Aorta (tissue), 5 donors: ENCODE results near the gene ZNF175. TPM values are rescaled to one million over a fixed set of nuclear protein-coding genes. Genes with fewer than 3 reads are reported as not detected.
A peak's percentile ranks its signal among the peaks of the same experiment; 100 is the strongest.

Experiments used
- ATAC-seq: fragments of 200-7000 bp; cut with Tn5 transposase; one replicate; pipeline ENCODE4 v1.9.1; 2022; ENCODE audit warnings: moderate library complexity; ENCODE audit not compliant: low FRiP score
- DNase-seq, 2 donors: peaks; one replicate each; pipeline ENCODE4 v3.0.0-alpha.2; 2020
- H3K27ac ChIP-seq, 2 donors: one replicate each; pipeline ENCODE4 v1.5.1; 2013; ENCODE audit warnings: low read length in 2 of 2, mild to moderate bottlenecking in 2 of 2, moderate library complexity in 2 of 2, control low read depth in 1 of 2, inconsistent platforms in 1 of 2, low read depth in 1 of 2
- H3K27me3 ChIP-seq, 2 donors: one replicate each; pipeline ENCODE4 v1.6.1; 2013; ENCODE audit warnings: control low read depth in 1 of 2, low read length in 1 of 2, mild to moderate bottlenecking in 1 of 2, moderate library complexity in 1 of 2; ENCODE audit not compliant: insufficient read depth in 2 of 2, control insufficient read depth in 1 of 2
- H3K36me3 ChIP-seq, 2 donors: one replicate each; pipeline ENCODE4 v1.6.1; 2013; ENCODE audit warnings: control low read depth in 1 of 2, low read length in 1 of 2, mild to moderate bottlenecking in 1 of 2; ENCODE audit not compliant: insufficient read depth in 2 of 2, control insufficient read depth in 1 of 2
- H3K4me1 ChIP-seq, 2 donors: one replicate each; pipeline ENCODE4 v1.6.1; 2013; ENCODE audit warnings: low read length in 2 of 2, control low read depth in 1 of 2, mild to moderate bottlenecking in 1 of 2, moderate library complexity in 1 of 2; ENCODE audit not compliant: insufficient read depth in 2 of 2, control insufficient read depth in 1 of 2
- H3K4me3 ChIP-seq, 2 donors: one replicate each; pipeline ENCODE4 v1.5.1; 2013; ENCODE audit warnings: low read length in 2 of 2, control low read depth in 1 of 2, mild to moderate bottlenecking in 1 of 2
- H3K9me3 ChIP-seq: one replicate; pipeline ENCODE4 v1.6.1; 2013; ENCODE audit warnings: mild to moderate bottlenecking, low read length; ENCODE audit not compliant: control insufficient read depth
- WGBS, 2 donors: extraction: QIAGEN DNeasy Blood & Tissue Kit; methylation state at CpG; one replicate each; pipeline ENCODE4 v1.1.7; 2013; 5-methylcytosine and 5-hydroxymethylcytosine counted together
- intact Hi-C, 2 donors: fragments of 100-400 bp; cut with DNase I; formaldehyde crosslinking; loops; one replicate each; pipeline versions ENCODE4 v1.14.2 to v1.15.0; 2022
- polyA plus RNA-seq, 2 donors: library from polyadenylated mRNA; stranded (reverse); fragments of 200-250 nt; gene quantifications; one replicate each; pipeline ENCODE4 v1.2.3, GENCODE V29; 2013
- total RNA-seq, 2 donors: library from RNA; stranded (reverse); fragmentation: NEBNext Ultra II Directional; extraction: Animal tissue kit (Norgen Biotek cat#: 25700); gene quantifications; one replicate each; pipeline ENCODE4 v1.2.1, GENCODE V29; 2021
- donor health status: healthy with polysubstance abuse.
- donor health status: Bipolar disorder and iron deficiency.
- donor health status: DM: no; HTN: no; CAD: no.
- donor health status: DM: no; HTN: no; CAD: no.
- donor health status: DM: yes; HTN: yes; CAD: no.

Gene ZNF175
- total and polyA plus RNA-seq, 4 donors, result 1.8 to 16.6 (median 9.1) TPM

- intact Hi-C loops, result loop anchor here (2.0 to 10.0 kb wide), 2 partner anchors 21 to 199 kb away; partner anchors contain the start of gene C19orf84 (in 1 of the 2)
- no peak for ATAC-seq
- 28 to 36% methylated on average over 10 of the region's 10 CpGs for WGBS, 2 donors
- H3K27me3 ChIP-seq, result no peaks in the 10 kb centered on the region
- H3K9me3 ChIP-seq, result no peaks in the 10 kb centered on the region
- H3K4me1 ChIP-seq, result peaks cover 0 to 4% of the 10 kb centered on the region in 2 donors
- H3K36me3 ChIP-seq, result no peaks in the 10 kb centered on the region
- DNase-seq, result no peak
- H3K27ac ChIP-seq, result no peak overlapping the region
- H3K4me3 ChIP-seq, result peak overlapping the region; percentile 21 to 34
Measured at GRCh38 chr19:51593138-51593890, 22.2 kb downstream of the ZNF175 start.

GRCh38 chr19:51593969-51594773 lies 23.1 kb downstream of the ZNF175 start:
- Histone ChIP-seq H3K27me3 (no peaks in the 10 kb centered on the region), H3K9me3 (no peaks in the 10 kb centered on the region), H3K4me1 (peaks cover 0 to 4% of the 10 kb centered on the region in 2 donors), H3K27ac (no peak overlapping the region), H3K4me3 (peak overlapping the region; percentile 21 to 35), H3K36me3 (no peaks in the 10 kb centered on the region)
- WGBS, 2 donors, result 0% methylated on average over 61 of the region's 61 CpGs
- DNase-seq (peak; percentile 99 to 100), ATAC-seq (peak; percentile 99)
- intact Hi-C loops, result loop anchor here (1.0 to 10.0 kb wide), 3 partner anchors 21 to 486 kb away; partner anchors contain the start of genes C19orf84 (in 1 of the 2) and CTU1 (in 1 of the 2)

DNA sequence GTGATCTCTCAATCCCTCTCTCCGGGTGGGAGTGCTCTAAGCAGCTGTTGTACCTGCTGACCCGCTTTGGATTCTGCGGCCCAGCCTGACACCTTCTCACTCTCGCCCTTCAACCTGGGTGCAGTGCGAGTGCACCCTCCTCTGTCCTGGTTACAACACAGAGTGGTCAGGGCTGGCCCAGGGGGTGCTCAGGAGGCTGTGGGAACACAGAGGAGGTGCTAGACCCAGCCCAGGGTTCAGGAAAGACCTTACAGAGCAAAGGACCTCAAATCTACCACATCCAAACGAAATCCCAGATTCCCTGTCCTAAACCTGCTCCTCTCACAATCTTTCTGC lies 23.7 kb downstream of the ZNF175 start:
- ATAC-seq, result peak; percentile 30
- Histone ChIP-seq H3K9me3 (no peaks in the 10 kb centered on the region), H3K36me3 (no peaks in the 10 kb centered on the region), H3K27me3 (no peaks in the 10 kb centered on the region), H3K27ac (no peak overlapping the region), H3K4me1 (peaks cover 0 to 4% of the 10 kb centered on the region in 2 donors), H3K4me3 (peak overlapping the region; percentile 2 to 35)
- WGBS, 2 donors, result 20 to 28% methylated on average over 6 of the region's 6 CpGs
- DNase-seq, result no peak
- intact Hi-C loops, result loop anchor here (1.0 to 10.0 kb wide), 3 partner anchors 200 to 487 kb away; partner anchors contain the start of genes CTU1 (in 2 of the 2) and C19orf84 (in 1 of the 2)

DNA sequence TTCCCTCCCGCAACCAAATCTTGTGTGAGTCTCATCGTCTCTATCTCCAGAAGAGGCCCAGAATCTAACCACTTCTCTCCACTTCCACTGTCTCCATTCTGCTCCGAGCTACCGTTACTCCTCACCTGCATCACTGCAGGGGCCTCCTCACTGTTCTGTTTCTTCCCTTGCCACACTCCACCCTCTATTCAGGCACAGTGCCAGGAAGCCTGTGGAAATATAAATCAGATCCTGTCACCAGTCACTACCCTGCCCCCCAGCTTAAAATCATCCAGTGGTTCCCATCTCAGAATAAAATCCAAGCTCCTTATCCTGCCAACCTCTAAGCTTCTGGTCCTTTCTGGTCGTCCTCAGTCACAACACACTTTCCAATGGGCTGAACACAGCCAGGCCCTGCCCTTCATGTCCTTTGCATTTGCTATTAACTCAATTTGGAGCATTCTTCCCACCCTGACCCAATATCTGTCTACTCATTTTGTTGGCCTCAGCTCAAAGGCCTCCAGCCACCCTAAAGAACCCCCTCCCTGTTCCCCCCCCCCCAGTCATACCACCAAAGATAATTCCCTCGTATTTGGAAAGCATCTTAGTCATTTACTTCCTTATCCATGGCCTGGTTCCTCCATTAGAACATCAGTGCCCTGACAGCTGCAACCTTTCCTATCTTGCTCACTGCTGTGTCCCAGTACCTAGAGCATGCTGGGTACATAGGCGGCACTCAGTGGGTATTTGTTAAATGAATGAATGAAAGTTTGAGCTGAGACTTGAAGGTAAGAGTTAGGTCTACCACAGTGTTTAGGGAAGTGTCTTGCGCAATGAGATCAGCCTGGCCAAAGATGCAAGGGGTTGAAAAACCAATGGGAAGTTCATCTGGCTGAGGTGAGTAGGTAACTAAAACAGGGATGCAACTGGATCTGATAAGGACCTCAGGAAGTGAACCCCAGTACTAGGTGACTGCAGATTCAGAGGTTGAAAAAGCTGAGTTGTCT lies 24.4 kb downstream of the ZNF175 start:
- WGBS, 2 donors, result 90 to 91% methylated on average over 8 of the region's 8 CpGs
- no peak for DNase-seq
- Histone ChIP-seq H3K4me1 (peaks cover 0 to 4% of the 10 kb centered on the region in 2 donors), H3K4me3 (no peak overlapping the region), H3K9me3 (no peaks in the 10 kb centered on the region), H3K27ac (no peak overlapping the region), H3K36me3 (no peaks in the 10 kb centered on the region), H3K27me3 (no peaks in the 10 kb centered on the region)
- ATAC-seq, result no peak
- intact Hi-C loops, result loop anchor here in 1 of 2 donors (5.0 to 10.0 kb wide), 2 partner anchors 201 to 488 kb away; partner anchors contain the start of genes C19orf84 and CTU1

DNA sequence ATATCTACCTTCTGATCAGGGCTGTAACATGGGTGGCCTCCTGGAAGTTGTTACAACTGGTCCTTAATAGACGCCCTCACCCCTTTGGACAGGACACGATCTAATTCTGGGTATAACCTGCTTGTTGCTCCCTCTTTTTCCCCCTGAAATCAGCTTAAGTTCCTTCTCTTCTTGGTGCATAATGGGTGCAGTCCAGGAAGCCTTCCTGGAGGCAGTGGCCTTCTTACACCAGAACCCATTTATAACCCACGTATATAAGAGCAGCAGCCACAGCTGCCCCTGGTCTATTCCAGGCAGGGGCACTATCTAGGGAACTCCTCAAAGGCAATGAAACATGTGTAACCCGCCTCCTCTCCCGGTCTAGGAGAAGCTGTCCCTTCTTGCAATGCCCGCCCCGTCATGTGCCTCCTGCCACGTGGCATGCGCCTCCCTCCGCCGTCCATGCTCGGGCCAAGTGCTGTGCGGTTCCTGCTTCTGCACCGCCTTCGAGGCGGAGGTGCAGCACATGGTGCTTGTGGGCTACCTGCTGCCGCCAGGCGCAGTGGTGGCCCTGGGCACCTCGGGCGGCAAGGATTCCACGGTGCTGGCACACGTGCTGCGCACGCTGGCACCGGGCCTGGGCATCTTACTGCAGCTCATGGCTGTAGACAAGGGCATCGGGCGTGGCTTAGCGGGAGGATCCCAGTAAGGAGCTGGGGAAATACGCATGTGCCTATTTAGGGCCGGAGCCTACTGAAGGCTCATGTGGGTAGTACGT lies 27.3 kb downstream of the ZNF175 start:
- DNase-seq, result no peak
- intact Hi-C loops, result loop anchor here in 1 of 2 donors (5.0 to 10.0 kb wide), 2 partner anchors 204 to 491 kb away; partner anchors contain the start of genes C19orf84 and CTU1

GRCh38 chr19:51599084-51599483 lies 28.0 kb downstream of the ZNF175 start:
- no peaks in the 10 kb centered on the region for H3K36me3 ChIP-seq
- 93 to 95% methylated on average over 10 of the region's 10 CpGs for WGBS, 2 donors
- intact Hi-C loops, result loop anchor here in 1 of 2 donors (5.0 to 10.0 kb wide), 2 partner anchors 204 to 492 kb away; partner anchors contain the start of genes C19orf84 and CTU1
- DNase-seq, result no peak
- H3K27me3 ChIP-seq, result no peaks in the 10 kb centered on the region
- H3K9me3 ChIP-seq, result no peaks in the 10 kb centered on the region
- no peak overlapping the region for H3K27ac ChIP-seq
- H3K4me3 ChIP-seq, result no peak overlapping the region
- no peak for ATAC-seq
- peaks cover 0 to 4% of the 10 kb centered on the region in 2 donors for H3K4me1 ChIP-seq

More for the DNA sequence above, 27.3 kb downstream of the ZNF175 start:
- no peak for ATAC-seq
- H3K9me3 ChIP-seq, result no peaks in the 10 kb centered on the region
- no peaks in the 10 kb centered on the region for H3K36me3 ChIP-seq
- H3K27me3 ChIP-seq, result no peaks in the 10 kb centered on the region
- no peak overlapping the region for H3K27ac ChIP-seq
- 94 to 95% methylated on average over 31 of the region's 31 CpGs for WGBS, 2 donors
- peaks cover 0 to 4% of the 10 kb centered on the region in 2 donors for H3K4me1 ChIP-seq
- no peak overlapping the region for H3K4me3 ChIP-seq

DNA sequence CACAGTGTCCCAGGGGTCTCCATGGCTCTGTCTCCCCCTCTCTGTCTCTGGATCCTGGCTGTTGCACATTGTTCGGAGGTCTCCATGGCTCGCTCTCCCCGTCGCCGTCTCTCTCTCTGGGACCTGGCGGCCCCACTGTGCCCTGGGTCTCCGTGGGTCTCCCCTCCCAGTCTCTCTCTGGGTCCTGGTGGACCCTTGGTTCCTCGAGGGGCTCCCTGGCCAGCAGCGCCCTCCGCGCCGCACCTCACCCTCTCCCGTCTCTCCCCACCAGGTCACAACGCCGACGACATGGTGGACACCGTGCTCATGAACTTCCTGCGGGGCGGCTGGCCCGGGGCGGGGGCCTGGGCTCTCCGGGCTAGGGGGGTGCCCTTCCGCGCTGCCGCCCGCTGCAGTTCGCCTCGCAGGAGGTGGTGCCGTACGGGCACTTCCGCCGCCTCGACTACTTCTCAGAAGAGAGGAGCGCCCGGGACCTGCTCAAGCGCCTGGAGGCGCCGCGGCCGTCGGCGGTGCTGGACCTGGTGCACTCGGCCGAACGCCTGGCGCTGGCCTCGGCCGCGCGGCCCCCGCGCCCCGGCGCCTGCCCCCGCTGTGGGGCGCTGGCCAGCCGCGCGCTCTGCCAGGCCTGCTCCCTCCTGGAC lies 30.0 kb downstream of the ZNF175 start:
- WGBS, 2 donors, result 11 to 14% methylated on average over 34 to 59 of the region's 59 CpGs
- Histone ChIP-seq H3K27ac (no peak overlapping the region), H3K4me1 (no peaks in the 10 kb centered on the region), H3K9me3 (no peaks in the 10 kb centered on the region), H3K36me3 (no peaks in the 10 kb centered on the region), H3K4me3 (no peak overlapping the region), H3K27me3 (no peaks in the 10 kb centered on the region)
- ATAC-seq (no peak), DNase-seq (no peak)
- intact Hi-C loops, result no loop called here
